ENCODE results near the gene ZFPL1. TPM values are rescaled to one million over a fixed set of nuclear protein-coding genes. Genes with fewer than 3 reads are reported as not detected.

ZFPL1 gene
- total RNA-seq, 2 donors from 2014 or later: 26.7 to 38.4 TPM

- H3K4me1 ChIP-seq: peaks cover 0 to 61% of the 10 kb centered on the region in 2 donors
- H3K36me3 ChIP-seq: peaks cover 22% of the 10 kb centered on the region
- no peak for TF ChIP-seq CTCF (IDR thresholded peaks at IDR 0.05)
- H3K9me3 ChIP-seq: no peaks in the 10 kb centered on the region
- no peak for DNase-seq (ENCODE audit: low spot score)
- H3K4me3 ChIP-seq: no peak overlapping the region
- no peaks in the 10 kb centered on the region for H3K27me3 ChIP-seq
- H3K27ac ChIP-seq: peak overlapping the region in 1 of 2 donors; percentile 82
These were observed 29.8 kb downstream of the ZFPL1 start for GRCh38 chr11:65113839-65114238.

DNA sequence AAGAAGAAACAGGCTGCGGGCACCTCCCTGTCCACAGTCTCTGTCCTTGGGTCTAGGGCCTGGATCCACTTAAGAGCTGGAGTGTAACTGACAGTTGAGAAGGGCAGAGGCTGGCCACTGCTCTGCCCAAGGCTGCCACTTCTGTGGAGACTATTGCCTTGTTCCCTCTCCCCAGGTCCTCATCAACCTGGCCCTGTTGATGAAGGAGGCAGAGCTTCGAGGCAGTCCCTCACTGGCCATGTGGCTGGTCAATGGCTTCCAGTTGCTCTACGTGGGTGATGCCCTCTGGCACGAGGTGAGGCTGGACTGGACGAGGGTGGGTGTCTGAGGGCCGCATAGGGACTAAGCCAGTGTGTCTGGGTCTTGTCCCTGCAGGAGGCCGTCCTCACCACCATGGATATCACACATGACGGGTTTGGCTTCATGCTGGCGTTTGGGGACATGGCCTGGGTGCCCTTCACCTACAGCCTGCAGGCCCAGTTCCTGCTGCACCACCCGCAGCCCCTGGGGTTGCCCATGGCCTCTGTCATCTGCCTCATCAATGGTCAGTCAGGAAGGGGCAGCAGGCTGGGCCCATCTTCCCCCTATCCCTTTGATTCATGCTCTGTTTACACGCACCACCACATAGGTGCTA lies 30.6 kb downstream of the ZFPL1 start:
- H3K4me3 ChIP-seq: no peak overlapping the region
- peaks cover 24% of the 10 kb centered on the region for H3K36me3 ChIP-seq
- TF ChIP-seq CTCF (IDR thresholded peaks at IDR 0.05): no peak
- peaks cover 0 to 61% of the 10 kb centered on the region in 2 donors for H3K4me1 ChIP-seq
- no peaks in the 10 kb centered on the region for H3K9me3 ChIP-seq
- DNase-seq (ENCODE audit: low spot score): no peak
- H3K27ac ChIP-seq: no peak overlapping the region
- no peaks in the 10 kb centered on the region for H3K27me3 ChIP-seq

DNA sequence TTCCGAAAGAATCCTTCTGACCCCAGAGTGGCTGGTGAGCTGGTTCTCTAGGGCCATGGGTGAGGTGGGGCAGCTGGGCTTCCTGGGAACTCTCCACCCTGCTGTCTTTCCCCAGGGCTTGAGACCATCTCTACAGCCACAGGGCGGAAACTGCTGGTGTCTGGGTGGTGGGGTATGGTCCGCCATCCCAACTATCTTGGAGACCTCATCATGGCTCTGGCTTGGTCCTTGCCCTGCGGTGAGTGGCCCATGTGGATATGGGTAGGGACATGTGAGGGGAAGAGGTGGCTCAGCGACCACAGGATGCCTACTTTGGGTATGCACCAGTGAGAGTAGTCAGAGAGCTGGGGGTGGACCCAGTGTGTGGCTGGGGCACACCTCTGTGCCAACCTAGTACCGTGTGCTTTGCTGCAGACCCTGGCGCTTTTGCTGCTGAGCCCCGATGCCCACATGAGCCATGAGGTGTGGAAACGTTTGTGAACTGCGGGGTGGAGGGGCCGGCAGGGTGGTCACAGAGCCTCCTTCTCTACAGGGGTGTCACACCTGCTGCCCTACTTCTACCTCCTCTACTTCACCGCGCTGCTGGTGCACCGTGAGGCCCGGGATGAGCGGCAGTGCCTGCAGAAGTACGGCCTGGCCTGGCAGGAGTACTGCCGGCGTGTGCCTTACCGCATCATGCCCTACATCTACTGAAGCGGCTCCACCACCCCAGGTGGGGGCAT lies 31.5 kb downstream of the ZFPL1 start:
- no peak overlapping the region for H3K4me3 ChIP-seq

DNA sequence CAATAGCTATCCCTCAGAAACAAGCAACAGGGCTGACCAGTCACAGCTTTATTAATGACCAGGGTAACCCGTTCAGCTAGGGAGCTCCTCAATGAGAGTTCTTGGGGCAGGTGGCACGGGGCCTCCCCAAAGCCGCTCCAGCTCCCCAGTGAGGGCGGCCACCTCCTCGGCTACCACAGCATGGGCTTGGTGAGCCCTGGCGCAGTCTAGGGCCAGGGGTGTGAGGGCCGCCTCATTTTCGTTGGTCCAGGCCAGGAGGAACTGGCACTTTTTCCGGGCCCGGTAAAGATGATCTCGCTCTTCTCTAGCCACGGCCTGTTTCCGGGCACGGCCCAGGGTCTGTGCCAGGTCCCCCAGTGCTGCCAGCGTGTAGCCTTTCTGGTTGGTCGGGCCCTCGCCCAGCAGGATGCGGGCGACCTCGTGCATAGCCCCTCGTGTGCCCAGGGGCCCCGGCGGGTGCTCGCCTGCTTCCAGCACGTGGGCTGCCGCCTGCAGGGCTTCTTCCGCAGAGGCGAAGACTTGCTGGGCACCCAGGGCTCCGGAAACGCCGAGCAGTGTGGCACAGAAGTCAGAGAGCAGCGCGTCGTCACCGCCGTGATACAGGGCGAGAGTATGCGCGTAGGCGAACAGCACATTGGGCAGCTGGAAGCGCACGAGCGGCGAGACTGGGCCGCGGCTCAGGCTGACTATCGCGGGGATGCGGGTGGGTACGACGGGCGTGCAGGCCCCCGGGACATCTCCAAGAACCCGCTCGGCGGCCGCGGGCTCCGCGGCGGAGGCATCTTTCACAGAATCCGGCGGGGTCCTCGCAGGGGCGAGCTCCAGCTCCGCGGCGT lies 32.6 kb downstream of the ZFPL1 start:
- peak overlapping the region; percentile 82 to 84 for H3K27ac ChIP-seq
- H3K4me3 ChIP-seq: peak overlapping the region; percentile 67 to 92
- peaks cover 34% of the 10 kb centered on the region for H3K36me3 ChIP-seq
- DNase-seq (ENCODE audit: low spot score): no peak
- peaks cover 0 to 59% of the 10 kb centered on the region in 2 donors for H3K4me1 ChIP-seq
- TF ChIP-seq CTCF (IDR thresholded peaks at IDR 0.05): no peak
- H3K9me3 ChIP-seq: no peaks in the 10 kb centered on the region
- H3K27me3 ChIP-seq: no peaks in the 10 kb centered on the region

More for the DNA sequence above, 31.5 kb downstream of the ZFPL1 start:
- peaks cover 29% of the 10 kb centered on the region for H3K36me3 ChIP-seq
- H3K4me1 ChIP-seq: peaks cover 0 to 59% of the 10 kb centered on the region in 2 donors
- no peak overlapping the region for H3K27ac ChIP-seq
- no peak for TF ChIP-seq CTCF (IDR thresholded peaks at IDR 0.05)
- H3K27me3 ChIP-seq: no peaks in the 10 kb centered on the region
- no peak for DNase-seq (ENCODE audit: low spot score)
- no peaks in the 10 kb centered on the region for H3K9me3 ChIP-seq

GRCh38 chr11:65117206-65118096 lies 33.4 kb downstream of the ZFPL1 start, which contains the start of gene ZNHIT2:
ZNHIT2 (minus strand) TSS chr11:65117701; CDS start chr11:65117653, 48 bp downstream.
- H3K27me3 ChIP-seq: no peaks in the 10 kb centered on the region
- peaks cover 34% of the 10 kb centered on the region for H3K36me3 ChIP-seq
- TF ChIP-seq CTCF (IDR thresholded peaks at IDR 0.05): peak; percentile 92 to 94
- peak; percentile 99 for DNase-seq (ENCODE audit: low spot score)
- H3K4me3 ChIP-seq: peak within 1 kb of the TSS; percentile 67 to 92
- H3K4me1 ChIP-seq: peaks cover 0 to 52% of the 10 kb centered on the region in 2 donors
- no peaks in the 10 kb centered on the region for H3K9me3 ChIP-seq
- H3K27ac ChIP-seq: peak within 1 kb of the TSS; percentile 82 to 84
